GM18858 (cell line): ENCODE results near the gene LCP2.
"Not testable (repeated sequence)": the region's sequence is repeated elsewhere in the genome, so short reads cannot be mapped to it uniquely, and the experiment has no call there.

Source experiments
- ATAC-seq: cut with Tn5 transposase; IDR thresholded peaks from one replicate; pipeline ENCODE4 v1.9.1; 2021; ENCODE audit not compliant: unreplicated experiment

The LCP2 gene

DNA sequence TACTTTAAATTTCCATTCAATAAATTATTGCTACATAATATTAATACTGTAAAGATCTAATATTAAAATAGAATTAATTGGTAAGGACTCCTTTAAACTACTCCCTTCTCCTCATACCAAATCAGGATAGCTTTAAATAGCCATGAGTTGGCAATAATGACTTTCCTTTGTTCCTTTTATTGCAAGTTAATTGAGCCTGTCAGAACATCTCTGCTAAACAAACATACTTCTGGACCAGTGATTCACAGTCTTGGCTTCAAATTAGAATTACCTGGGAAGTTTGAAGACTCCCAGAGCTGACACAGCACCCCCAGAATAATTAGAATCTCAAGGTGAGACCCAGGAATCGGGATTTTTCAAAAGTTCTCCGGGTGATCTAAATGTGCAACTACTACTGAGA lies 46.1 kb downstream of the LCP2 start:
- no peak for ATAC-seq

DNA sequence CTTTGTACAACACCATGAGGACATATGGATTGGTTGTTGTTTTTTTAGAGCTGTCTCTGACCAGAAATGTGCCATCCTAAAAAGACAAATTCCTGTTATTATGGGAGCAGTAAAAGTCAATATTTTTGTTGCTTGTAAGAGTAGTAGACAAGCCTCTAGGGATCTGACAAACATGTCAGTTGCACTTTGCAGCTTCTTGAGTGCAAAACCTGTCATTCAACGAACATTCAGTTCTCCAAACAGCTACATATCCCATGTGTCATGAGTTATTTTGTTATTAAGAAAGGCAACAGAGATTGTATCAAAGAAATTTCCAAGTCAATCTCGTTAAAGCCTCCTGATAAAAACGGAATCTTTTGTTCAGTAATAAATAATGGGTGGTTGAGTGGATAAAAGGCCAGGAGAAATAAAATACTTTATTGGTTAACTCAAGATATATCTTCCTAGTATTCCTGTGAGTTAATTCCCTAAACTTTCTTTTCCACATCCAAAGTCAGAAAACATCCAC lies 46.7 kb downstream of the LCP2 start:
- ATAC-seq: no peak

DNA sequence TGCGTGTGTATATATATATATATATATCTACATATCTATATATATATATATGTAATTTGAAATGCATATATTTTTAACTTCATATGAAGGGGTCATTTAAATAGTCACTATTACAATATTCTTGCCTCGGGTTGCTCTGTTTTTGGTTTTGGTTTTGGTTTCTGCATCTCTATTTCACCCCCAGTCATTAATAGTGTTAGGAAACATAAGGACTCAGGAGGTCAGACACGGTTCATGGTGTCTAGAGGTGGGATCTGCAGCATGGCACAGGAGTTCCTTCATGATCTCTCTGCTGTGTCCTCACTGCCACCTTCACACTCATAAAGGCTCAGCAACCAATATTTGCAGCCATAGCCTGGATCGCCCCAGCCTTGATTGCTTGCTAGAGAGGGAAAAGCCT lies 48.2 kb downstream of the LCP2 start:
- no peak for ATAC-seq

GRCh38 chr5:170248931-170249227 lies 48.7 kb downstream of the LCP2 start:
- ATAC-seq: not testable (repeated sequence)

- no peak for ATAC-seq
These were observed 49.2 kb downstream of the LCP2 start for GRCh38 chr5:170248172-170248930.

DNA sequence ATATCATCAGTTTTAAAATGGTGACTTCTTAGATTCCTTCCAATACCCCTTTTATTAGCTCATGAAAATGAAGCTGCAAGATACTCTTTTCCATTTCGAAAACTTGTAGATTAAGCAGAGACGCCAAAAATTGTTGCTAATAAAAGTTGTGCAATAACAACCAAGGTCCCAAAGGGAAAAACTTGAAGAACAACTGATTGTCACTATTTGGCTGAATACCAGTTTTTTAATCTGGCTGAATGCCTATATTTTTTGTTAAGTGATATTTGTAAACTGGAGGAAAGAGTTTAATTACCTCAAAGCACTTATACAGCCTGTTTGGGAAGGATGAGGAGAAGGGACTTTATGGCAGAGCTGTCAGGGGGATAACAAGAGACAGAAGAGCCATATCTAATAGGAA lies 50.2 kb downstream of the LCP2 start:
- ATAC-seq: no peak

- ATAC-seq: no peak
These were observed 51.3 kb downstream of the LCP2 start for GRCh38 chr5:170246126-170246870.

DNA sequence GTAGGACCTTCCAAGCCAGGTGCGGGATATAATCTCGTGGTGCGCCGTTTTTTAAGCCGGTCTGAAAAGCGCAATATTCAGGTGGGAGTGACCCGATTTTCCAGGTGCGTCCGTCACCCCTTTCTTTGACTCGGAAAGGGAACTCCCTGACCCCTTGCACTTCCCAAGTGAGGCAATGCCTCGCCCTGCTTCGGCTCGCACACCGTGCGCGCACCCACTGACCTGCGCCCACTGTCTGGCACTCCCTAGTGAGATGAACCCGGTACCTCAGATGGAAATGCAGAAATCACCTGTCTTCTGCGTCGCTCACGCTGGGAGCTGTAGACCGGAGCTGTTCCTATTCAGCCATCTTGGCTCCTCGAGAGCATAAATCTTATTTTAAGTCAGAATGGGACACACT lies 52.1 kb downstream of the LCP2 start:
- not testable (repeated sequence) for ATAC-seq

DNA sequence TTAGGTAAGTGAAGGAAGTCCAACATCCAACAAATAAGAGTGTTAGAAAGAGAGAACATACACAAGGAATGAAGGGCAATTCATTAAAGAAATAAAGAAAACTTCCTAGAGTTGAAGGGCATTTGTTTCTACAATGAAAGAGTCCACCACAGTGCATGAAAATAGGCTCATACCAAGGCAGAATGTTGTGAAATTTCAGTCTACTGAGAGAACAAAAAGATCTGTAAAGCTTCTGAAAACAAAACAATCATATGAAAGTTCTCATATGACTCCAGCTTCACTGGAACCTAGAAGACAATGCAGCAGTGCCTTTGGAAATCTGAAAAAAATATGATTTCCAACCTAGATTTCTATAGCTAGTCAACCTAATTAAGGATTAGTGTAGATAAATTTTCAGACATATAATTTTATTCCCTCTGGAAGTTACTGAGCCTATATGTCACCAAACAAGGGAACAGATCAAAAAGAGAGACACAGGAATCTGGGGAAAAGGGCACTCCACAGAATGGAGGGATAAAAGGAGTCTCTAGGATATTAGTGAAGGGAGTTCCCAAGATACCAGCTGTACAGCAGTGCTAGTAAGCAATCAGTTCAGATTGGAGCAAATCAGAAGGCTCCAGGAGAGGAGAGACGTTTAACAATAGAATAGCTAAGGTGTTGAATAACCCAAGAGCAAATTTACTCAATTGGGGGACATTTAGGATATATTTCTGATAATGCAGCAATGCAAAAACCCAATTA lies 59.0 kb downstream of the LCP2 start:
- ATAC-seq: no peak

DNA sequence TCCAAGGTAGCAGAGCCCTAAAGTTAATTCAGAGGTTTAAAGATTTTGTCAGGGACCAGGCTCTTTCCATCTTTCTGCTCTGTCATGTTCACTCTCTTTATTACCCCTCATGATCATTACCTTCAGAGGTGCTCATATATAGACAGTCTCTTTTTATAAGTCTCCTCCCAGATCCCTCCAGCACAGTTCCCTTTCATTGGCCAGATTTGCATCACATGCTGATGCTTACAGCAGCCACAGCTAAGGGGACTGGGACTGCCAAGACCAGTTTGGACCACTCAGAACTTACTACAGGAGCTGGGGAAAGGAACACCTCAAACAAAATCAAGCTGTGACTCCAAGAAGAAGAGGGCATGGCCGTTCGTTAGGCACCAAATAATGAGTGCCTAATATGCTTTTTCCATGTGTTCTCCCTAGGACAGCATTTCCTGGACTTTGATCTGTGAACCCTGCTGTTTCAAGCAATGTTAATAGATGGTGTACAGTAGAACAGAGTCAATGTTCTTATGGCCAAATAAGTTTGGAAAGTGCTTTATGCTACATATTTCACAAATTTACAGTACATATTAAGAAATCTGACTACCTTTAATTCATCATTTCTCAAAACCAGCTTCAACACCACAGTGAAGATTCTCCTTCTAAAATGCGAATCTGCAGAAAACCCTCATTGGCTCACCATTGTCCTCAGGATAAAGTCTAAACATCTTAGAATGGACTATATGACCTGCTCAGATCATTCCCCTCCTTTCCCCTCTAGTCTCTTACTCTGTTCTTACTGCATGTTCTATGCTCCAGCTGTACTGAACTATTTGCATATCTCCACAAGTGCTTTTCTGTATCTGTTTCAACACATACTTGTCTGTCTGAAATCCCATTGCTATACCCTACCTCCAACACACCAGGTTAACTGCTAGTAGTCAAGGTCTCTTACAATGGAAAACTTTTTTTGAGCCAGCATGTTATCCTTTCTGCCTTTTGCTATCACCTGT lies 61.4 kb downstream of the LCP2 start:
- no peak for ATAC-seq

- ATAC-seq: no peak
These were observed 64.2 kb downstream of the LCP2 start for GRCh38 chr5:170233358-170233892.

DNA sequence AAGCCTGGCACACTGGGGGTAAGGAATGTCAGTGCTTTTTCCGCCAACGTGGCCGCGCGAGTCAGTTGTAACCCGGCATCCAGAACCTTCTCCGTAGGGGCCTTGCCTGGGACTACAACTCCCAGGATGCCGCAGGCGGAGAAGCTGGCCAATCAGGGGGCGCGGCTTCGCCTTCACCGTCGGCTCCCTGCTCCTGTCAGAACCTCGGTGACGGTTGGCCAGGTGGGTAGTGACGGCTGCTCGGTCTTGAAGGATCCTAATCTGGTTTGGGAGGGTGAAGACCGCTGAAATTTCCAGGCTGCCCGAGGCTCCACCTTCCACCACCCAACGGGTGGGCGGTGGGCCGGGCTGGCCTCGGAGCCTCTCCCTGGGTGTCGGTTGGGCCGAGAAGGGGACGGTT lies 64.8 kb downstream of the LCP2 start, which contains the start of gene C5orf58:
C5orf58 (plus strand) TSS at position 200 of the 400 bp plus-strand sequence. CDS start 1,992 bp downstream, outside the sequence.
- ATAC-seq: no peak

DNA sequence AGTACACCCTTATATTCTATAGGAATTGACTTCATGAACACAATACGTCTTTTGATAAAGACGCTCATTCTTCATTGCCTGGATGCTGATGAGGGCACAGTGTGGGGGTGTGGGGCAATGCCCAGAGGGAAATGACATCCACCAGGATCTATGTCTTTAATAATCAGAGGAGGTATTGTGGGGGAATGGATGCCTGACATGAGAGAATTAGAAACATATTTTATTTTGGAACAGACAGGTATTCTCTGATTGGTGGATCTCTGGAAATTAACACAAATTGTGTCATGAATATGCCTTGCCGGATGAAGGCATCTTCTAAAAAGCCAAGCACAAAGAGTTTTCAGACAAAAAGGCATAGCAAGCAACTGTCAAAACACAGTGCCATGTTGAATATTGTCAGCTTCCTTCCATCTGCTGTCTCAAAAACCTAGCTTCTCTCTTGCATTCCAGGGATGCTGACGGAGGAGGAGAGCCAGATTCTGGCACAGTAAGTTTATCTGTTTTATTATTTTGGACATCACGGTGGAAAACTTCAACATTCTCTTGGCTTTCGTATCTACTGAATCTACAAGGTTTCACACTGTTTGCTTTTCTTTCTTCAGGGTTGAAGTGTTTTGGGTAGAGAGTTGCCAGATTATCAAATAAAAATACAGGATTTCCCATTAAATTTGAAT lies 68.7 kb downstream of the LCP2 start:
- ATAC-seq: no peak

DNA sequence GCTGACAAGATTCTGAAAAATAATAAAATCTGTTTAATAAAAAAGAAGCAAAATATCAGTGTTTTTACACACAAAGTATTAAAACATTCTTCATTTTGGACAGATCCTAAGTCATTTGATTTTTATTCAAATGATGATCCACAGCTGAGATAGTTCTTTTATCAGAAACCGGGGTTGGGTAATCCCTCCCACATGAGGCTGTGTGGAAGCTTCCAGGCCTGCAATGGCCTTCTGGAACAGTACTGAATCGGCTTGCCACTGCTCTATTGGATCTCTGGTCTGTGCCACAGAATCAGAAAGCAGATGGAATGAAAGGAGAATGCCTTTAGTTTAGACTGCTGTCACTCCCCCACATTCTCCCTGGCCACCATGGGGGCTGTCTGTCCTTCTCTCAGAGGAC lies 70.9 kb downstream of the LCP2 start:
- ATAC-seq: no peak

DNA sequence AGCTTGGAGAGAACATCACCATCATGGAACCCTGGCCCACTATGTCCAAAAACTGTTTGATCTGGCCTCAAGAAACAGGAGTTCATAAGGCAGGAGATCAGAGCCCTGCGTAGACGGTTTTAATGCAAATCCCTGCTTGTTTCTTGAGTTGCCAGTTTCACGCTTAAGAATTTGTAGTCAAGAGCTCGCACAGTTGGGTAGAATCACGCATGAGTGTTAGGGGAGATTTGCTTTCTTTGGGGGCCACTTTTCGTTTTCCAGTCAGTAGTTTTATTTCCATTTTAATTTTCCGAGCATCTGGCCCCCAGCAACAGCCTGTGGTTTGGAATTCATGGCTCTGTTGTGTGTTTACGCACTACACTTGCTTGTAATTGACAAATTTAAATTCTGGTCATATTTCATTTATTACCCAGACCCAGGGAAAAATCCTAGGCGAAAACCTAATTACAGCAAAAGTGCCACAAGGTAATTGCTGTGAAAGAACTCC lies 71.4 kb downstream of the LCP2 start:
- no peak for ATAC-seq

DNA sequence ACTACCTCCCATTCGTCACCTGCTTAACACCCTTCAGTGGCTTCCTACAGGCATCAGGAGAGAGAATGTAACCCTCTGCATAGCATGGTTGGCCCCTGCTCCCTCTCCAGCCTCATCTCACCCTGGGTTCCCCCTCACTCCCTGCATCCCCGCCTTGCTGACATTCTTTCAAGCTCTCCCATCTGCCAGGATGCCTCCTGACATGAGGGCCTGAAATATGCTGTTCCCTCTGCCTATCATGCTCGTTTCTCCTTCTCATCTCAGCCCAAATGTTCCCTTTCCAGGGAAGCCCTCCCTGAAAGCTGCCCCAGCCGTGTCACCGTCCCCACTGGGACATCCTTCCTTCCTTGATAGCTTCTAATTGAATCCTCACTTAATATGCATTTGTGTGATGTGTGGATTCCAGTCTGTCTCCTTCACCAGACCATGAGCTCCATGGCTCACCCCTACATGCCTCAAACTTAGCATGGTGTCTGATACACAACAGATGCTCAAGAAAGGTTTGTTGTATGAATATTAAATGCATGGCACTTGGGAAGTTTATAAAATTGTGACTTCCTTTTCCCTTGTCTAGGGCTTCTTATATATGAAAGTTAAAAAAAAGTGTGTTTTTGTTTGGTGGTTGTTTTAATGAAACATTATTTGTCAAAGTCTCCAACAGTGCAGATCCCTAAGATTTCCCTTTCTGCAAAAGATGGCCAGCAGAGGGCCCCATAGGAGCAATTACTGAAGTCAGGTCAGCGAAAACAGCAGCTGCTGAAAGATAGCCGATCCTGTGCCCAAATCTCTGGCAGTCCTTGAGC lies 72.0 kb downstream of the LCP2 start:
- ATAC-seq: no peak

DNA sequence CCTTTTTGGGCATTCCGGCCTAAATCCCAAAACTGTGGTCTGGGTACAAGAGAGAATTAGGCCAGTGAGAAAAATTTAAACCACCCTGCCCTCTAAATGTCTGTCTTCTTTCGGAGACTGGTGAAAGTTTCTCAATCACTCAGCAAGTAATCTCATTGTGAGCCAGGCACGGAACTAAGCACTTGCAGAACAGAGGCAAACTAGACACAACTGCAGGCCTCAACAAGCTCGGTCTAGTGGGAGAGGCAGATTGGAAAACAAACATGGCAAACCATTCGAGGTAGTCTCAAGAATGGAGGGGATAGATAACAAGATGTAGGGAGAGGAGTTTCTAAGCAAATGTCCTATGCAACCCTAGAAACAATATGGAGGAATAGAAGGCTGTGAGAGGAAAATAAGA lies 73.7 kb downstream of the LCP2 start:
- no peak for ATAC-seq

- no peak for ATAC-seq
These were observed 74.2 kb downstream of the LCP2 start for GRCh38 chr5:170223360-170223759.

- ATAC-seq: no peak
These were observed 76.2 kb downstream of the LCP2 start for GRCh38 chr5:170221327-170221741.
